PC-3 (cell line): Measurements from ENCODE around the gene NPBWR2. TPM values are rescaled to one million over a fixed set of nuclear protein-coding genes. Genes with fewer than 3 reads are reported as not detected.

Experiments
- ATAC-seq: fragments of 200-7000 bp; cut with Tn5 transposase; 2 replicates; pipeline ENCODE4 v1.9.1; 2020; ENCODE audit warnings: mild to moderate bottlenecking, moderate library complexity
- BruUV-seq: library from RNA; stranded (reverse); fragments of 400-500 nt; replicated peaks from 2 replicates; lab custom pipeline; 2021; lab: Mats Ljungman, UMichigan
- CTCF ChIA-PET: fragments of 300-600 bp; sonication (Branson Sonifier 250); formaldehyde crosslinking; loops from one replicate; lab custom pipeline; 2022; ENCODE audit warnings: antibody characterized with exemption; lab: Charles Lee
- POLR2A ChIA-PET: fragments of 300-600 bp; sonication (Branson Sonifier 250); formaldehyde crosslinking; loops from one replicate; lab custom pipeline; 2022; ENCODE audit warnings: antibody characterized with exemption; ENCODE audit not compliant: unreplicated experiment; lab: Charles Lee
- DNase-seq: peaks from one replicate; pipeline ENCODE4 v3.0.0-alpha.2; 2015
- H2AFZ ChIP-seq: fragments of 300-600 bp; sonication (generic); 2 replicates; pipeline ENCODE4 v1.6.0; 2016; ENCODE audit warnings: antibody characterized with exemption, low read length
- H3F3A ChIP-seq: fragments of 300-600 bp; sonication (generic); one replicate; pipeline ENCODE4 v1.6.0; 2017; ENCODE audit warnings: antibody characterized with exemption, low read length, control low read depth, mild to moderate bottlenecking; ENCODE audit not compliant: unreplicated experiment
- H3K27ac ChIP-seq: fragments of 300-600 bp; sonication (generic); 2 replicates; pipeline ENCODE4 v1.5.1; 2016; ENCODE audit warnings: mild to moderate bottlenecking, low read length
- H3K27me3 ChIP-seq: fragments of 300-600 bp; sonication (generic); 2 replicates; pipeline ENCODE4 v1.6.1; 2016; ENCODE audit warnings: low read length, mixed read lengths
- H3K36me3 ChIP-seq: fragments of 300-600 bp; sonication (generic); 2 replicates; pipeline ENCODE4 v1.6.1; 2016; ENCODE audit warnings: low read depth, mixed run types, low read length, mixed read lengths
- H3K4me1 ChIP-seq: fragments of 300-600 bp; sonication (generic); 2 replicates; pipeline ENCODE4 v1.5.1; 2016; ENCODE audit warnings: low read length; ENCODE audit not compliant: insufficient read depth
- H3K4me2 ChIP-seq: fragments of 300-600 bp; sonication (generic); 2 replicates; pipeline ENCODE4 v1.6.0; 2016; ENCODE audit warnings: low read length
- H3K4me3 ChIP-seq: fragments of 300-600 bp; sonication (generic); 2 replicates; pipeline ENCODE4 v1.5.1; 2016; ENCODE audit warnings: mild to moderate bottlenecking, low read length, mixed read lengths
- H3K79me2 ChIP-seq: fragments of 300-600 bp; sonication (generic); 2 replicates; pipeline ENCODE4 v1.6.1; 2017; ENCODE audit warnings: low read length, mixed read lengths
- H3K9ac ChIP-seq: fragments of 300-600 bp; sonication (generic); 2 replicates; pipeline ENCODE4 v1.6.0; 2016; ENCODE audit warnings: mild to moderate bottlenecking, low read length
- H3K9me2 ChIP-seq: fragments of 300-600 bp; sonication (generic); replicated peaks from 2 replicates; pipeline ENCODE4 v1.6.1; 2016; ENCODE audit warnings: mixed run types, low read length, mixed read lengths
- H3K9me3 ChIP-seq: fragments of 300-600 bp; sonication (generic); 2 replicates; pipeline ENCODE4 v1.6.1; 2016; ENCODE audit warnings: low read length, mixed read lengths
- H4K20me1 ChIP-seq: fragments of 300-600 bp; sonication (generic); 2 replicates; pipeline ENCODE4 v1.6.1; 2016; ENCODE audit warnings: low read length, mixed read lengths
- EZH2 ChIP-seq: fragments of 300-600 bp; sonication (generic); IDR thresholded peaks from one replicate; pipeline ENCODE4 v1.6.1; 2017; ENCODE audit warnings: antibody characterized with exemption, mild to moderate bottlenecking, low read length; ENCODE audit not compliant: unreplicated experiment
- EZH2phosphoT487 ChIP-seq: fragments of 300-600 bp; sonication (generic); IDR thresholded peaks from 2 replicates; pipeline ENCODE4 v1.6.1; 2018; ENCODE audit warnings: mild to moderate bottlenecking, antibody characterized with exemption, low read length, borderline replicate concordance
- intact Hi-C: fragments of 100-400 bp; cut with micrococcal nuclease; formaldehyde crosslinking; loops from 2 replicates; pipeline ENCODE4 v1.9.0; 2023
- total RNA-seq: library from RNA; depleted of rRNA; stranded (reverse); fragments of >200 nt; gene quantifications from 2 replicates; pipeline ENCODE4 v1.2.3, GENCODE V29; 2014
- TF ChIP-seq, protein P1 (sequence below): fragments of 300-600 bp; sonication (generic); conservative IDR thresholded peaks from 2 replicates; pipeline ENCODE4 v1.5.1; 2017; ENCODE audit warnings: antibody characterized with exemption, low read depth, mild to moderate bottlenecking, low read length

NPBWR2 gene
- total RNA-seq, 1 experiment from 2014 or later: not detected

DNA sequence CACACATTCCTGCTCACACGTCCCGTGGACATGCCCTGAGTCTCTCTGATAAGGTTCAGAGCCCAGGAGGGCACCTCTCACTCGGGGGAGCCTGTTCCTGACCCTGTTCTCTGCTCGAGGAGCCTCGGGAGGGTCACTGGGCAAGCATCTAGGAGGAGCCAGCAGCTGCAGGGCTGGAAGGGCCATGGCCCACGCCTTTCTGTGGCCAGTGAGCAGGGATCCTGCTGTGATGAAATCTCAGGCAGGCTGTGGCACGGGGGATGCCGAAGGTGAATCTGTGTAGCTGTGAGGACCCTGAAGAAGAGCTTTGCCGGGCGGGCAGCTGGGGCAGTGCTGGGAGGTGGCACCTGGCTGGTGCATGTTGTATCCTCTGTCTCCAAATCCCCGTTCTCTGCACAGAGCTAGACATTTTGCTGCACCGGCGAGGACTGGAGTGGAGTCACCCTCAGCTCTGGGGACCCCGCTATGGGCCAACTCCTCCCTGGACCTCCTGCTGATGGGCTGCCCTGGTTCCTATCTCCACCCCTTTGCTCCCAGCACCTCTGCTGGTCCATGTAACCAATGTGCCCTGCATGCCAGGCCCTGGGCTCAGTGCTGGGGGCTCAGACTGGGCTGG is 7.1 kb upstream of the NPBWR2 start:
- POLR2A ChIA-PET: no interaction called here
- intact Hi-C loops: no loop called here
- ATAC-seq: no peak

DNA sequence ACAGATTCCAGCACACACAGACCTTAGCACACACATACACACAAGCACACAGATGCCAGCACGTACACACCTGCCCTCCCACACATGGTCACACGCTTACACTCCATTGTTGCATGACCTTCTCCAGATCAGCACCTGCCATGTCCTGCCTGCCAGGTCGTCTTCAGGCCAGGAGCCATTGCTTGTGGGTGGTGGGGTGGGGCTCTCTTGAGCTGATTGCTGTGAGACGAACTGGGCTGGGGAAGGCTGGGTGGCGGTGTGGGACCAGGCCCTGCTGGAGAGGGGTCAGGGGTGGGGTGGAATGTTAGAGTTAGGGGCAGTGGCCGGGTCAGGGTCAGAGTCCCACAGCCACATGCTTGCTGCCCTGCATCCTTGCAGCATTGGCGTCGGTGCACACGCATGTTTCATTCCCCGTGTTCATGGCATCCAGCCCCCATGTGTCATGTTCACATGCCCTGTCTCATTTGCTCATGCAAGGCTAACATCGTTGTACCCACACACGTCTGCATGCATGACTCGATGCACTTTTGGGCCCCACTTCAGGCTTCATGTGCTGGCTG is 6.5 kb upstream of the NPBWR2 start:
- H3K27ac ChIP-seq: no peak overlapping the region
- intact Hi-C loops: no loop called here
- no peaks in the 10 kb centered on the region for H3K9me3 ChIP-seq
- no peaks in the 10 kb centered on the region for H3K36me3 ChIP-seq
- no peaks in the 10 kb centered on the region for H3K79me2 ChIP-seq
- H3K27me3 ChIP-seq: no peaks in the 10 kb centered on the region
- no peaks in the 10 kb centered on the region for H3K4me1 ChIP-seq
- ATAC-seq (no peak), DNase-seq (no peak)
- H3K4me3 ChIP-seq: no peak overlapping the region
- no peak overlapping the region for H2AFZ ChIP-seq
- H4K20me1 ChIP-seq: no peaks in the 10 kb centered on the region
- H3K4me2 ChIP-seq: no peak overlapping the region
- POLR2A ChIA-PET: no interaction called here
- H3K9me2 ChIP-seq: no peaks in the 10 kb centered on the region
- no peak overlapping the region for H3K9ac ChIP-seq
- CTCF ChIA-PET: no interaction called here
- BruUV-seq: no TSS peak
- TF ChIP-seq, protein P1, sequence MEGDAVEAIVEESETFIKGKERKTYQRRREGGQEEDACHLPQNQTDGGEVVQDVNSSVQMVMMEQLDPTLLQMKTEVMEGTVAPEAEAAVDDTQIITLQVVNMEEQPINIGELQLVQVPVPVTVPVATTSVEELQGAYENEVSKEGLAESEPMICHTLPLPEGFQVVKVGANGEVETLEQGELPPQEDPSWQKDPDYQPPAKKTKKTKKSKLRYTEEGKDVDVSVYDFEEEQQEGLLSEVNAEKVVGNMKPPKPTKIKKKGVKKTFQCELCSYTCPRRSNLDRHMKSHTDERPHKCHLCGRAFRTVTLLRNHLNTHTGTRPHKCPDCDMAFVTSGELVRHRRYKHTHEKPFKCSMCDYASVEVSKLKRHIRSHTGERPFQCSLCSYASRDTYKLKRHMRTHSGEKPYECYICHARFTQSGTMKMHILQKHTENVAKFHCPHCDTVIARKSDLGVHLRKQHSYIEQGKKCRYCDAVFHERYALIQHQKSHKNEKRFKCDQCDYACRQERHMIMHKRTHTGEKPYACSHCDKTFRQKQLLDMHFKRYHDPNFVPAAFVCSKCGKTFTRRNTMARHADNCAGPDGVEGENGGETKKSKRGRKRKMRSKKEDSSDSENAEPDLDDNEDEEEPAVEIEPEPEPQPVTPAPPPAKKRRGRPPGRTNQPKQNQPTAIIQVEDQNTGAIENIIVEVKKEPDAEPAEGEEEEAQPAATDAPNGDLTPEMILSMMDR: no peak
- no peak for TF ChIP-seq EZH2
- no peak for TF ChIP-seq EZH2phosphoT487
- H3F3A ChIP-seq: no peaks in the 10 kb centered on the region

More for the DNA sequence above, 7.1 kb upstream of the NPBWR2 start:
- BruUV-seq: no TSS peak
- H3K4me1 ChIP-seq: no peaks in the 10 kb centered on the region
- H3K9me3 ChIP-seq: no peaks in the 10 kb centered on the region
- H3K79me2 ChIP-seq: no peaks in the 10 kb centered on the region
- no peaks in the 10 kb centered on the region for H3F3A ChIP-seq
- H3K27ac ChIP-seq: no peak overlapping the region
- CTCF ChIA-PET: interaction anchor here (0.5 kb wide), 1 partner anchor 330 kb away, joined by 4 read pairs; no protein-coding TSS in a partner anchor
- H3K36me3 ChIP-seq: no peaks in the 10 kb centered on the region
- H3K4me3 ChIP-seq: no peak overlapping the region
- no peaks in the 10 kb centered on the region for H3K9me2 ChIP-seq
- no peaks in the 10 kb centered on the region for H4K20me1 ChIP-seq
- no peaks in the 10 kb centered on the region for H3K27me3 ChIP-seq
- DNase-seq: no peak
- no peak overlapping the region for H3K4me2 ChIP-seq
- H2AFZ ChIP-seq: no peak overlapping the region
- TF ChIP-seq, protein P1: no peak
- TF ChIP-seq EZH2phosphoT487 (no peak), EZH2 (no peak)
- H3K9ac ChIP-seq: no peak overlapping the region

DNA sequence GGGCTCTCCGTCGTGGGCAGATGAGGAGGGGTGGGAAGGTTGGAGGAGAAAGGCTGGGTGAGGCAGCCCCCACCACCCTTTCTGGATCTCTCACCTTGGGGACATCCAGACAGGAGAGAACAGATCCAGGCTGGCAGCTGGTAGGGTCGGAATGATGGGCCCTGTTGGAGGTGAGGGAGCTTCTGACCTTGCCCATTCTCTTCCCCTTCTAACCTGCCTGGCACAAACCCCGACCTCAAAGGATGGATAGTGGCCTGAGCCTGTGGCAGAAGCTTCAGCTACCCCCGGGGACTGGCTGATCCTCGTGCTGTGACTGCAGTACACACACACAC is 6.0 kb upstream of the NPBWR2 start:
- intact Hi-C loops: no loop called here
- ChIA-PET POLR2A (no interaction called here), CTCF (no interaction called here)
- no peak for DNase-seq
- no peaks in the 10 kb centered on the region for H3K36me3 ChIP-seq
- no peak overlapping the region for H3K9ac ChIP-seq
- no peaks in the 10 kb centered on the region for H3K27me3 ChIP-seq
- TF ChIP-seq, protein P1: no peak
- TF ChIP-seq EZH2phosphoT487 (no peak), EZH2 (no peak)
- no peaks in the 10 kb centered on the region for H3F3A ChIP-seq
- no peak overlapping the region for H3K4me2 ChIP-seq
- no peak for ATAC-seq
- H3K9me3 ChIP-seq: no peaks in the 10 kb centered on the region
- BruUV-seq: no TSS peak
- H2AFZ ChIP-seq: no peak overlapping the region
- H3K4me3 ChIP-seq: no peak overlapping the region
- H3K79me2 ChIP-seq: no peaks in the 10 kb centered on the region
- no peaks in the 10 kb centered on the region for H4K20me1 ChIP-seq
- H3K4me1 ChIP-seq: no peaks in the 10 kb centered on the region
- H3K9me2 ChIP-seq: no peaks in the 10 kb centered on the region
- H3K27ac ChIP-seq: no peak overlapping the region
